Mesenchymal stem cell (in vitro differentiated cells and primary cell): ENCODE results near the gene TMEM134.
A peak's percentile ranks its signal among the peaks of the same experiment; 100 is the strongest.

Experiments used
- DNase-seq: peaks from one replicate; pipeline ENCODE4 v3.0.0-alpha.2; 2013
- H2AFZ ChIP-seq: one replicate; pipeline ENCODE4 v1.6.1; 2013; ENCODE audit warnings: low read depth, mild to moderate bottlenecking, control low read depth, inconsistent platforms, low read length, moderate library complexity
- H2AK5ac ChIP-seq: 2 replicates; pipeline ENCODE4 v1.6.1; 2013; ENCODE audit warnings: low read length, moderate library complexity, mild to moderate bottlenecking, inconsistent platforms; ENCODE audit not compliant: severe bottlenecking
- H2BK120ac ChIP-seq: one replicate; pipeline ENCODE4 v1.6.1; 2013; ENCODE audit warnings: low read depth, mild to moderate bottlenecking, inconsistent platforms, low read length, moderate library complexity
- H2BK12ac ChIP-seq, 2 experiments: one replicate each; pipeline ENCODE4 v1.6.1; 2013; ENCODE audit warnings: inconsistent platforms in 2 of 2, low read length in 2 of 2, mild to moderate bottlenecking in 2 of 2, moderate library complexity in 2 of 2, control low read depth in 1 of 2
- H2BK15ac ChIP-seq: one replicate; pipeline ENCODE4 v1.6.1; 2013; ENCODE audit warnings: mild to moderate bottlenecking, low read depth, inconsistent platforms; ENCODE audit not compliant: poor library complexity, severe bottlenecking
- H2BK5ac ChIP-seq: 2 replicates; pipeline ENCODE4 v1.6.1; 2013; ENCODE audit warnings: low read depth, mild to moderate bottlenecking, low read length, control low read depth, inconsistent platforms; ENCODE audit not compliant: poor library complexity, severe bottlenecking
- H3K14ac ChIP-seq, 2 experiments: one replicate each; pipeline ENCODE4 v1.6.1; 2013; ENCODE audit warnings: inconsistent platforms in 2 of 2, low read length in 2 of 2, control low read depth in 1 of 2, mild to moderate bottlenecking in 1 of 2, moderate library complexity in 1 of 2
- H3K18ac ChIP-seq, 2 experiments: one replicate each; pipeline ENCODE4 v1.6.1; 2013; ENCODE audit warnings: inconsistent platforms in 2 of 2, low read length in 2 of 2, control low read depth in 1 of 2, low read depth in 1 of 2, mild to moderate bottlenecking in 1 of 2
- H3K23ac ChIP-seq, 2 experiments: one replicate each; pipeline ENCODE4 v1.6.1; 2013; ENCODE audit warnings: inconsistent platforms in 2 of 2, low read length in 2 of 2, mild to moderate bottlenecking in 2 of 2, moderate library complexity in 2 of 2, control low read depth in 1 of 2
- H3K27ac ChIP-seq: 2 replicates; pipeline ENCODE4 v1.5.1; 2013; ENCODE audit warnings: mild to moderate bottlenecking, moderate library complexity, low read length, control low read depth, inconsistent platforms; ENCODE audit not compliant: poor library complexity, severe bottlenecking
- H3K27me3 ChIP-seq, 2 experiments: 2 replicates each; pipeline versions ENCODE4 v1.6.1 to v1.7.0; 2013; ENCODE audit warnings: low read length in 2 of 2, mild to moderate bottlenecking in 2 of 2, moderate library complexity in 2 of 2, control low read depth in 1 of 2, inconsistent platforms in 1 of 2; ENCODE audit not compliant: control insufficient read depth in 1 of 2, insufficient read depth in 1 of 2
- H3K36me3 ChIP-seq, 2 experiments: 2 replicates each; pipeline versions ENCODE4 v1.6.1 to v1.7.0; 2013; ENCODE audit warnings: low read length in 2 of 2, control low read depth in 1 of 2, inconsistent platforms in 1 of 2, low read depth in 1 of 2, mild to moderate bottlenecking in 1 of 2; ENCODE audit not compliant: insufficient read depth in 2 of 2, control insufficient read depth in 1 of 2
- H3K4ac ChIP-seq, 2 experiments: one replicate each; pipeline ENCODE4 v1.6.1; 2013; ENCODE audit warnings: inconsistent platforms in 2 of 2, low read length in 2 of 2, mild to moderate bottlenecking in 2 of 2, moderate library complexity in 2 of 2, control low read depth in 1 of 2, low read depth in 1 of 2
- H3K4me1 ChIP-seq: 2 replicates; pipeline ENCODE4 v1.6.1; 2013; ENCODE audit warnings: low read depth, low read length, control low read depth; ENCODE audit not compliant: control insufficient read depth, insufficient read depth
- H3K4me2 ChIP-seq: 2 replicates; pipeline ENCODE4 v1.6.1; 2013; ENCODE audit warnings: low read length, mild to moderate bottlenecking, inconsistent platforms; ENCODE audit not compliant: poor library complexity, severe bottlenecking
- H3K4me3 ChIP-seq, 2 experiments: 2 replicates each; pipeline versions ENCODE4 v1.5.1 to v1.7.0; 2013; ENCODE audit warnings: low read length in 2 of 2, mild to moderate bottlenecking in 2 of 2, control low read depth in 1 of 2, low read depth in 1 of 2; ENCODE audit not compliant: insufficient read depth in 1 of 2
- H3K79me1 ChIP-seq: replicated peaks from 2 replicates; pipeline ENCODE4 v1.6.1; 2013; ENCODE audit warnings: mild to moderate bottlenecking, control low read depth, low read length, inconsistent platforms; ENCODE audit not compliant: poor library complexity, severe bottlenecking
- H3K9ac ChIP-seq: 2 replicates; pipeline ENCODE4 v1.7.0; 2013; ENCODE audit warnings: mild to moderate bottlenecking, low read length, moderate library complexity
- H3K9me3 ChIP-seq: 2 replicates; pipeline ENCODE4 v1.7.0; 2013; ENCODE audit warnings: mild to moderate bottlenecking, low read length; ENCODE audit not compliant: control insufficient read depth
- H4K8ac ChIP-seq: one replicate; pipeline ENCODE4 v1.6.1; 2013; ENCODE audit warnings: inconsistent platforms, mild to moderate bottlenecking, low read length, moderate library complexity
- H4K91ac ChIP-seq: one replicate; pipeline ENCODE4 v1.6.1; 2013; ENCODE audit warnings: mild to moderate bottlenecking, low read length, inconsistent platforms
- WGBS: methylation state at CpG from one replicate; pipeline ENCODE4 v1.1.7; 2013; ENCODE audit warnings: mixed read lengths; 5-methylcytosine and 5-hydroxymethylcytosine counted together

TMEM134 gene

DNA sequence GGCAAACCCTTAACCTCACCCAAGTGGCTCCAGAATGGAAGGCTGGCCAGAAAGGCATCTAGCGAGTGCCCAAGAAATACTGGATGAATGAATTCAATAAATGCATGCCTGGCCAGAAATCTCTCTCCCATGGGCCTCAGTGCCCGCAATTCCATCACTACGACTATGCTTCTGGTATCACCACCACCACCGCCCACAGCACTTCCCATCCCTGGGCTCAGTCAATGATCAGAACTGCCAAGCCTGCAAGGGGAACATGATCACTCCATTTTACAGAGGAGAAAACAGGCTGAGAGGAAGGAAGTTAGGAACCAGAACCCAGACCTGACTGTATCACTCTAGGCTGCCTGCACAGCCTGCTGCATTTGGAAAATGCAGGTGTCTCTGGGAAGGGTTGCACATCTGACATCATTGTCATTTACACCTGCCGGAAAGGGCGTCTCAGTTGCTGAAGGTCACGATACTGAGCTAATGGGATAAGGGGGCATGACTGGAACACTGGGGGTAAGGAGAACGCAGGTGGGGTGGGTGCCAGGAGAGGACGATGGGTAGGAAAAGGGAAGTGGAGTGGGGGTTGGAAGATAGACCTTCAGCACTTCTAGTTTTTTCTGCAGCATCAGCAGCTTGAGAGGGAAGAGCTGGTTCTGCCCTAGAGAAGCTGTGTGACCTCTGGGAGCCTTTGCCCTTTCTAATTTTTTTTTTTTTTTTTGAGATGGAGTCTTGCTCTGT, 19.8 kb downstream of the TMEM134 start:
- no peak overlapping the region for H4K8ac ChIP-seq
- H3K23ac ChIP-seq: no peak overlapping the region
- DNase-seq: no peak
- H4K91ac ChIP-seq: no peak overlapping the region
- no peak overlapping the region for H2BK5ac ChIP-seq
- 87% methylated on average over 9 of the region's 9 CpGs for WGBS
- no peak overlapping the region for H3K27ac ChIP-seq
- no peak overlapping the region for H2BK12ac ChIP-seq
- H2AK5ac ChIP-seq: no peak overlapping the region
- H3K9ac ChIP-seq: no peak overlapping the region
- no peaks in the 10 kb centered on the region for H3K4me1 ChIP-seq
- H3K9me3 ChIP-seq: no peaks in the 10 kb centered on the region
- H3K36me3 ChIP-seq: no peaks in the 10 kb centered on the region
- no peak overlapping the region for H3K14ac ChIP-seq
- peaks cover 0 to 7% of the 10 kb centered on the region in 2 experiments for H3K27me3 ChIP-seq
- no peak overlapping the region for H3K4ac ChIP-seq
- no peak overlapping the region for H2AFZ ChIP-seq
- H2BK120ac ChIP-seq: no peak overlapping the region
- no peak overlapping the region for H3K4me3 ChIP-seq
- H3K79me1 ChIP-seq: peaks cover 1% of the 10 kb centered on the region
- no peak overlapping the region for H3K18ac ChIP-seq
- H3K4me2 ChIP-seq: no peak overlapping the region
- no peak overlapping the region for H2BK15ac ChIP-seq

DNA sequence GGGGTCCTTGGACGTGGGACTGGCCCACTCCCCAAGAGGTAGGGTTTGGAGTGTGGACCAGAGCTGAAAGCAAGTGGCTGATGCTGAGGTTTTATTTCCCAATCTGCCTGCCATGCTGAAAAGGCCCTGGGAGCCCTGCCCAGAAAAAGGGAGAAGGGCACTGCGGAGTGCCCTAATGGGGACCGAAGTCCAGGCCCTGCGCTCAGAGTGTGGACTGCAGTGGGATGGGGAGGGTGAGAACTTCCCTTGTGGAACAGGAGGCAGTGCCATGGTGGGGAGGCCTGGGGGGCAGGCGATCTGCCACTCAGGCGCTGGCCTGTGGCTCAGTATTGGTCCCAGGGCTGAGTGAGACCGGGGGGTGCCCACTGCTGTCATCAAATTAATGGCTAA, 20.8 kb downstream of the TMEM134 start:
- H2AK5ac ChIP-seq: no peak overlapping the region
- no peak overlapping the region for H2AFZ ChIP-seq

DNA sequence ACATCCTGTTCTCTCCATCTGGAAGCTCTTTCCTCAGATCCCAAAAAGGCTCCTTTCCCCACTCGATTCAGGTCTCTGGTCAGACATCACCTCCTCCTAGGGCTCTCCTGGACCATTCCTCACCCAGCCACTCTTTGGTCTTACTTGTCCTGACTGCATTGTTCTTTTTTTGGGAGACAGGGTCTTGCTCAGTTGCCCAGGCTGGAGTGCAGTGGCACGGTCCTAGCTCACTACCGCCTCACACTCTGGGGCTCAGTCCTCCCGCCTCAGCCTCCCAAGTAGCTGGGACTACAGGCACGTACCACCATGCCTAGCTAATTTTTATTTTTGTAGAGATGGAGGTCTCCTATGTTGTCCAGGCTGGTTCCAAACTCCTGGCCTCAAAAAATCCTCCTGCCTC, 23.5 kb downstream of the TMEM134 start:
- Histone ChIP-seq H3K14ac (no peak overlapping the region), H3K23ac (no peak overlapping the region), H3K9me3 (no peaks in the 10 kb centered on the region), H3K4me1 (peaks cover 23% of the 10 kb centered on the region), H4K8ac (no peak overlapping the region), H3K27me3 (no peaks in the 10 kb centered on the region), H3K27ac (no peak overlapping the region), H2AK5ac (no peak overlapping the region), H2BK120ac (no peak overlapping the region), H3K9ac (no peak overlapping the region), H3K4me3 (no peak overlapping the region), H2BK12ac (no peak overlapping the region), H3K4ac (no peak overlapping the region), H3K79me1 (peaks cover 1% of the 10 kb centered on the region), H3K4me2 (no peak overlapping the region), H3K18ac (no peak overlapping the region), H4K91ac (no peak overlapping the region), H2AFZ (no peak overlapping the region), H3K36me3 (peaks cover 16 to 22% of the 10 kb centered on the region in 2 experiments), H2BK5ac (no peak overlapping the region), H2BK15ac (no peak overlapping the region)
- WGBS: 92% methylated on average over 1 of the region's 5 CpGs
- no peak for DNase-seq

More for the DNA sequence above, 20.8 kb downstream of the TMEM134 start:
- Histone ChIP-seq H3K27ac (no peak overlapping the region), H3K36me3 (no peaks in the 10 kb centered on the region), H3K4me2 (no peak overlapping the region), H3K4me1 (no peaks in the 10 kb centered on the region), H3K9ac (no peak overlapping the region), H2BK12ac (no peak overlapping the region), H3K18ac (no peak overlapping the region), H3K4ac (peak overlapping the region in 1 of 2 experiments; percentile 16), H3K79me1 (peaks cover 1% of the 10 kb centered on the region), H3K4me3 (no peak overlapping the region), H2BK120ac (no peak overlapping the region), H3K9me3 (no peaks in the 10 kb centered on the region), H2BK15ac (no peak overlapping the region), H3K27me3 (peaks cover 0 to 7% of the 10 kb centered on the region in 2 experiments), H4K8ac (no peak overlapping the region), H3K14ac (no peak overlapping the region), H4K91ac (no peak overlapping the region), H3K23ac (no peak overlapping the region), H2BK5ac (no peak overlapping the region)
- WGBS: 93% methylated on average over 7 of the region's 7 CpGs
- DNase-seq: no peak

DNA sequence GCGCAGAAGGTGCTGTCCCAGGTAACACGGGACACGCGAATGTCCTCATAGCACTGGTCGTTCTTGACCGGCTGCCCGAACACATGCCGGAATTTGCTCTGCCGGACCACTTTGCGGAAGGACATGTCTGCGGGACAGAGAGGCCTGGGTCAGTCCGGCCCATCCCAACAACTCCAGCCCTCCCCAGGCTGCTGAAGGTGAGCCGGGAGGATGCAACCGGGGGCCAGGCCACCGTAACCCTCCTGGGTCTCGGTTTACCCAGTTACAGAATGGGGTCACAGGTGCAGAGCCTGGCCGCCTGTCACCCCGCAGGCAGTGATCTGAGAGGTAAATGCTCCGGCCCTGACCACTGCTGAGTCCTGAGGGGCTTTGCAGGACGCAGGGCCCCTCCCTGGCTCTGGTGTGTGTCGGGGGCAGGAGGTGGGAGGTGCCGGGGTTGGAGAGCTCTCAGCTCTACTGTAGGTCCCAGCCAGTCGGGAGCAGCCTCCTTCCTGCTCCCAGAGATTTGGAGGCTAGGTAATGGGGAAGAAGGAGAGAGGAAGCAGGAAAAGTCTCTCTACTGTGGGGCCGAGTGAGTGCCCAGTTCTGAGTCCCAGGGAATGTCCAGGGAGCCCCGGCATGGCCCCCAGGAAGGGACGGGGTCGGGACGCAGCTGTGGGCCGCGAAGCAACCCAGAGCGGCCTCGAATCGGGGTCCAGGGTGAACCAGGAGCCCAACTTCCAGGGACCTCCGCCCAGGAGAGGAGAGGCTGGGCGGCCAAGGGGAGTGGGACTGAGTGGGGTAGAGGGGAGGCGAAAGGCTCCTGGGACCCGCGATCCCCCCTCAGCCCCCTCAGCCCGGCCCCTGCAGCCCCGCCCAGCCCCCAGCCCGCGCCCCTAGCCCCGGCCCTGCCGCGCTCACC, 26.3 kb downstream of the TMEM134 start:
- no peaks in the 10 kb centered on the region for H3K9me3 ChIP-seq
- peak overlapping the region; percentile 37 for H2BK120ac ChIP-seq
- WGBS: 48% methylated on average over 30 of the region's 45 CpGs
- H2AK5ac ChIP-seq: peak overlapping the region; percentile 35
- H3K9ac ChIP-seq: peak overlapping the region; percentile 91
- peak overlapping the region; percentile 24 for H3K27ac ChIP-seq
- peak overlapping the region in 1 of 2 experiments; percentile 19 for H3K4ac ChIP-seq
- no peak overlapping the region for H2BK12ac ChIP-seq
- H4K8ac ChIP-seq: peak overlapping the region; percentile 47
- peak overlapping the region; percentile 14 for H4K91ac ChIP-seq
- no peak overlapping the region for H2BK5ac ChIP-seq
- peak overlapping the region; percentile 0 for H2BK15ac ChIP-seq
- H3K79me1 ChIP-seq: peaks cover 1% of the 10 kb centered on the region
- H3K18ac ChIP-seq: peak overlapping the region; percentile 41 to 71
- H3K4me2 ChIP-seq: peak overlapping the region; percentile 89
- no peak overlapping the region for H2AFZ ChIP-seq
- no peaks in the 10 kb centered on the region for H3K27me3 ChIP-seq
- peaks cover 50% of the 10 kb centered on the region for H3K4me1 ChIP-seq
- no peak overlapping the region for H3K23ac ChIP-seq
- H3K36me3 ChIP-seq: peaks cover 35 to 50% of the 10 kb centered on the region in 2 experiments
- peak overlapping the region in 1 of 2 experiments; percentile 12 for H3K14ac ChIP-seq
- peak overlapping the region; percentile 64 to 90 for H3K4me3 ChIP-seq
- DNase-seq: peak; percentile 12
